A673 (cell line): Measurements from ENCODE around the gene NRXN3. TPM values are rescaled to one million over a fixed set of nuclear protein-coding genes. Genes with fewer than 3 reads are reported as not detected.

Source experiments
- BruUV-seq: library from RNA; stranded (reverse); fragments of 400-500 nt; replicated peaks from 2 replicates; lab custom pipeline; 2021; lab: Mats Ljungman, UMichigan
- CTCF ChIA-PET: fragments of 300-600 bp; sonication (Branson Sonifier 250); formaldehyde crosslinking; loops from one replicate; lab custom pipeline; 2022; ENCODE audit warnings: antibody characterized with exemption; lab: Charles Lee
- POLR2A ChIA-PET: fragments of 300-600 bp; sonication (Branson Sonifier 250); formaldehyde crosslinking; loops from one replicate; lab custom pipeline; 2022; ENCODE audit warnings: antibody characterized with exemption; ENCODE audit not compliant: low non-redundant PET; lab: Charles Lee
- DNase-seq: peaks from one replicate; pipeline ENCODE4 v3.0.0-alpha.2; 2015; ENCODE audit warnings: low spot score
- H3K27ac ChIP-seq: fragments of 200-600 bp; sonication (generic); 2 replicates; pipeline ENCODE4 v1.5.1; 2016; ENCODE audit warnings: mixed run types, low read depth, mild to moderate bottlenecking, mixed read lengths, antibody characterized with exemption, low read length; ENCODE audit not compliant: poor library complexity, severe bottlenecking
- H3K27me3 ChIP-seq: fragments of 200-600 bp; sonication (generic); replicated peaks from 2 replicates; pipeline ENCODE4 v1.6.1; 2017; ENCODE audit warnings: mixed run types, low read depth, mild to moderate bottlenecking, mixed read lengths, antibody characterized with exemption, low read length; ENCODE audit not compliant: insufficient read depth, poor library complexity
- H3K36me3 ChIP-seq: fragments of 200-600 bp; sonication (generic); 2 replicates; pipeline ENCODE4 v1.6.1; 2016; ENCODE audit warnings: mixed run types, mild to moderate bottlenecking, mixed read lengths, antibody characterized with exemption, low read length; ENCODE audit not compliant: insufficient read depth, poor library complexity, severe bottlenecking
- H3K4me1 ChIP-seq: fragments of 200-600 bp; sonication (generic); 2 replicates; pipeline ENCODE4 v1.6.1; 2017; ENCODE audit warnings: mixed run types, mild to moderate bottlenecking, mixed read lengths, antibody characterized with exemption, low read length; ENCODE audit not compliant: insufficient read depth, poor library complexity, severe bottlenecking
- H3K4me3 ChIP-seq: fragments of 200-600 bp; sonication (generic); 2 replicates; pipeline ENCODE4 v1.5.1; 2016; ENCODE audit warnings: low read depth, mixed run types, mild to moderate bottlenecking, mixed read lengths, low read length; ENCODE audit not compliant: poor library complexity, severe bottlenecking
- H3K9me3 ChIP-seq: fragments of 200-600 bp; sonication (generic); 2 replicates; pipeline ENCODE4 v1.6.1; 2016; ENCODE audit warnings: mixed run types, low read depth, mild to moderate bottlenecking, mixed read lengths, antibody characterized with exemption, low read length; ENCODE audit not compliant: poor library complexity, severe bottlenecking
- EZH2 ChIP-seq: fragments of 200-600 bp; sonication (generic); IDR thresholded peaks from 2 replicates; pipeline ENCODE4 v1.6.1; 2017; ENCODE audit warnings: borderline replicate concordance, low read depth, mild to moderate bottlenecking, mixed read lengths, antibody characterized with exemption, low read length; ENCODE audit not compliant: poor library complexity, severe bottlenecking
- intact Hi-C: fragments of 100-400 bp; cut with micrococcal nuclease; formaldehyde crosslinking; loops from one replicate; pipeline ENCODE4 v1.10.0; 2022; ENCODE audit not compliant: unreplicated experiment
- total RNA-seq: library from RNA; stranded (reverse); gene quantifications from 2 replicates; pipeline ENCODE4 v1.2.3, GENCODE V29; 2021
- TF ChIP-seq, protein P1 (sequence below): fragments of 300-800, 200-600 bp; sonication (generic); conservative IDR thresholded peaks from 2 replicates; pipeline ENCODE4 v1.5.1; 2017; ENCODE audit warnings: low read depth, mild to moderate bottlenecking, antibody characterized with exemption, low read length, moderate library complexity, mixed read lengths

Gene NRXN3
- total RNA-seq, 1 experiment from 2014 or later = 0.21 TPM

DNA sequence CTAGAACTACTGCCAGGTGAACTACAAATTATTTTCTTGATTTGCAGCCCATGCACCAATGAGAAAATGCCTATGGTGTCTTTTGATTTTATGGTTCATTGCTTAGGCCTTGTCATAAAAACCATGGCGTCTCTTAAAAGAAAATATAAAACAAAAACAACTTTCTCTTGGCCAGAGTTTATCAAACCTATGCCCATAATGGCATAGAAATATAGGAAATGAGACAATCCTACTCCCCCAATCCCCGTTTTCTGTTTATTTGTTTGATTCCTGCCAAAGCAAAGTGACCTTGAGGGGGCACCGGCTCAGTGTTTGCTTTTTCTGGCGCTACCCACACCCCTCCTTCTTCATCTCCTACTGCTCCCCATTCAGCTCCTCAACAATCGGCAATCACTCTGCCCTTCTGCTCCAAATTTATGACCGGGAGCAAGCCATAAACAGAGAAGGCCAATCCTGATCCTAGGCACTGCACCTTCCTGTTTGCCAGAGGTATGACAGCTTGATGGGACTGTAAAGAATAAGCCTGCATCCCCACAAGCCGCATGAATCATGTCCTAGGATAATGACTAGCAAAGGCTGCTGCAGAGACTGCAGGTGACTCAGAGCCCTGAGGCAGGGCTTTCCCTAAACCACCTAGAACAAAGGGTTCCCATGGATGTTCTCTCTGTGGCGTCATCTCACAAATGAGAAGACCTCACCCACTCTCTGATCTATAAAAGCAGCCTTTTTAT, 874.9 kb downstream of the NRXN3 start:
- CTCF ChIA-PET = no interaction called here
- no peaks in the 10 kb centered on the region for H3K4me1 ChIP-seq
- TF ChIP-seq EZH2 = no peak
- TF ChIP-seq, protein P1, sequence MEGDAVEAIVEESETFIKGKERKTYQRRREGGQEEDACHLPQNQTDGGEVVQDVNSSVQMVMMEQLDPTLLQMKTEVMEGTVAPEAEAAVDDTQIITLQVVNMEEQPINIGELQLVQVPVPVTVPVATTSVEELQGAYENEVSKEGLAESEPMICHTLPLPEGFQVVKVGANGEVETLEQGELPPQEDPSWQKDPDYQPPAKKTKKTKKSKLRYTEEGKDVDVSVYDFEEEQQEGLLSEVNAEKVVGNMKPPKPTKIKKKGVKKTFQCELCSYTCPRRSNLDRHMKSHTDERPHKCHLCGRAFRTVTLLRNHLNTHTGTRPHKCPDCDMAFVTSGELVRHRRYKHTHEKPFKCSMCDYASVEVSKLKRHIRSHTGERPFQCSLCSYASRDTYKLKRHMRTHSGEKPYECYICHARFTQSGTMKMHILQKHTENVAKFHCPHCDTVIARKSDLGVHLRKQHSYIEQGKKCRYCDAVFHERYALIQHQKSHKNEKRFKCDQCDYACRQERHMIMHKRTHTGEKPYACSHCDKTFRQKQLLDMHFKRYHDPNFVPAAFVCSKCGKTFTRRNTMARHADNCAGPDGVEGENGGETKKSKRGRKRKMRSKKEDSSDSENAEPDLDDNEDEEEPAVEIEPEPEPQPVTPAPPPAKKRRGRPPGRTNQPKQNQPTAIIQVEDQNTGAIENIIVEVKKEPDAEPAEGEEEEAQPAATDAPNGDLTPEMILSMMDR = no peak
- DNase-seq = no peak
- no peak overlapping the region for H3K27ac ChIP-seq
- H3K9me3 ChIP-seq = no peaks in the 10 kb centered on the region
- POLR2A ChIA-PET = no interaction called here
- intact Hi-C loops = no loop called here
- H3K27me3 ChIP-seq = no peaks in the 10 kb centered on the region
- no peak overlapping the region for H3K4me3 ChIP-seq
- no peaks in the 10 kb centered on the region for H3K36me3 ChIP-seq
- BruUV-seq = no TSS peak

DNA sequence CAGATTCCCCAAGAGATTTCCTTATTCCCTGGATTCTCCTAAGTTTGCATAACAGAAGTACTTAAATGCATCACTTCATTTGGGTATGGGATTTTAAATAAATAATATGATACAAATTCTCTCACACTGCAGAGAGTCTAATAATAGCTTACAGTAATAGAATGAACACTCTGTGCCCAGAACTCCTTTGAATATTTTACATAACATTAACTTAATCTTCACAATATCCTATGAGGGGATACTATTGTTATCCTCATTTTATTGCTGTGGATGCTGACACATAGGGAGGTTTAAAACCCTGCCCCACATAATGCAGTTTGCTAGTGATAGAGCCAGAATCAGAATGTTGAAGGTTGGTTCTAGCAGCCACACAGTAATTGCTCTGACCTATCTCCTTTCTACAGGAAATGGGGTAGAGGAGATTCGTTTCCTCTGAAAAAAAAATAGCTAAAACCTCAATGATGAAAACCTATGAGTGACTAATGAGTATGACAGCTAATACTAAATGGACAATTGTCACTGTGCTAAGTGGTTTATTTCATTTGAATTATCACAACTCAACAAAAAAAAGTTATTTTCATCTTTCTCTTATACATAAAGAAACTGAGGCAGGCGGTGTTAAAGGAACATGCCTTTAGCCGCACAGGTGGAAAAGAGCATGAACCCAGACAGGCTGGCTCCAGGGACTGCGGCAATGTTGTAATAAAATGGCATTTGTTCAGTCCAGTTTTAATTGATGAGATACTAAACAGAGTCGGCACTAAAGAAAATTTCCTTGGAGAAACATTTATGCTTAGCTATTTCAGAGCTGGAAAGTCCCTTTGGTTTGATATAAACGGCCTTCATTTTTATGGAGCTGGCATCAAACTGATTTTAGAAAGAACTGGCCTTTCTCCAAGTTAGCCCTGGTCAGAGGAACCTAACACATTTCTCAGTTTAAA, 880.9 kb downstream of the NRXN3 start:
- no TSS peak for BruUV-seq
- Histone ChIP-seq H3K36me3 (no peaks in the 10 kb centered on the region), H3K9me3 (no peaks in the 10 kb centered on the region), H3K4me1 (no peaks in the 10 kb centered on the region), H3K27ac (no peak overlapping the region), H3K27me3 (no peaks in the 10 kb centered on the region), H3K4me3 (no peak overlapping the region)
- ChIA-PET POLR2A (interaction anchor here (0.6 kb wide), 1 partner anchor 1221 kb away, joined by 3 read pairs; no protein-coding TSS in a partner anchor), CTCF (no interaction called here)
- no peak for DNase-seq
- intact Hi-C loops = no loop called here
- no peak for TF ChIP-seq EZH2
- TF ChIP-seq, protein P1 = no peak

DNA sequence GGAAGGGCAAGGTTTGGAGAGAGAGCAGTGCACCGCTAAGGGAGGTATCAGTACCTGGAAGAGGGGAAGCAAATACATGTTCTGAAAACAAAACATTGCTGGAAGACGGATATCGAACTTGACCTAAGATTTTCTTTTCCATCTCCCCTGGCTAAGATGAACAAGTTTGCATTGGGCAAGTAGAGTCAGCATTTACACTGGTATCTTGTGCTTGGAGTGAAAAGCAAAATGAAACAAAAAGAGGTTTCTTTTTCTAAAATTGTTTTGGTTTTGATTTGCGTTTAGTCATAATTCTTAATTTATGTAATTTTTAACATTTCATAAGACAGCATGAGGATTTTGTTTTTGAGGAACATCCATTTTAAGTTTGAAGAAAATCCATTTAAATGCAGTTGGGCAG, 881.6 kb downstream of the NRXN3 start:
- Histone ChIP-seq H3K4me3 (no peak overlapping the region), H3K27ac (no peak overlapping the region), H3K4me1 (no peaks in the 10 kb centered on the region), H3K36me3 (no peaks in the 10 kb centered on the region), H3K27me3 (no peaks in the 10 kb centered on the region), H3K9me3 (no peaks in the 10 kb centered on the region)
- intact Hi-C loops = no loop called here
- TF ChIP-seq EZH2 = no peak
- TF ChIP-seq, protein P1 = no peak
- no peak for DNase-seq
- BruUV-seq = no TSS peak
- POLR2A ChIA-PET = no interaction called here
- CTCF ChIA-PET = no interaction called here
